CD4-positive, CD25-positive, alpha-beta regulatory T cell (primary cell): Measurements from ENCODE around the gene FAM209B. TPM values are rescaled to one million over a fixed set of nuclear protein-coding genes. Genes with fewer than 3 reads are reported as not detected.
"Not testable (repeated sequence)": the region's sequence is repeated elsewhere in the genome, so short reads cannot be mapped to it uniquely, and the experiment has no call there.

Experiments used
- ATAC-seq, 2 donors: fragments of 150-1000 bp; cut with Tn5 transposase; one replicate each; pipeline ENCODE4 v1.10.0; 2021; ENCODE audit warnings: low read depth in 2 of 2, moderate number of reproducible peaks in 2 of 2, moderate library complexity in 1 of 2
- DNase-seq, 3 donors: peaks; one replicate each; pipeline versions ENCODE4 v3.0.0 to v3.0.0-alpha.2; 2012 to 2022; ENCODE audit warnings: mixed read lengths in 1 of 3
- H3K27ac ChIP-seq: one replicate; pipeline ENCODE4 v1.7.0; 2013; ENCODE audit warnings: mild to moderate bottlenecking, low read length; ENCODE audit not compliant: insufficient read depth, poor library complexity, severe bottlenecking
- H3K27me3 ChIP-seq: one replicate; pipeline ENCODE4 v1.7.0; 2013; ENCODE audit warnings: low read length; ENCODE audit not compliant: control insufficient read depth, insufficient read depth
- H3K36me3 ChIP-seq: one replicate; pipeline ENCODE4 v1.7.0; 2013; ENCODE audit warnings: mild to moderate bottlenecking, low read length, moderate library complexity; ENCODE audit not compliant: control insufficient read depth, insufficient read depth
- H3K4me1 ChIP-seq: 2 replicates; pipeline ENCODE4 v1.7.0; 2013; ENCODE audit warnings: mild to moderate bottlenecking, low read length; ENCODE audit not compliant: insufficient read depth, control insufficient read depth, poor library complexity, severe bottlenecking
- H3K4me3 ChIP-seq: one replicate; pipeline ENCODE4 v1.7.0; 2013; ENCODE audit warnings: low read depth, mild to moderate bottlenecking, low read length, moderate library complexity
- H3K9me3 ChIP-seq, 2 experiments: 1 replicate in 1 of 2; 2 replicates in 1 of 2; pipeline ENCODE4 v1.7.0; 2013; ENCODE audit warnings: low read length in 2 of 2, mild to moderate bottlenecking in 1 of 2, moderate library complexity in 1 of 2; ENCODE audit not compliant: control insufficient read depth in 2 of 2
- H3K27ac Mint-ChIP-seq, 3 donors: one replicate each; pipeline ENCODE4 v1.8.0; 2020 to 2022; ENCODE audit warnings: mild to moderate bottlenecking in 3 of 3, mixed read lengths in 3 of 3, moderate library complexity in 2 of 3
- H3K27me3 Mint-ChIP-seq: one replicate; pipeline ENCODE4 v1.8.0; 2022; ENCODE audit warnings: mild to moderate bottlenecking, mixed read lengths
- H3K36me3 Mint-ChIP-seq: one replicate; pipeline ENCODE4 v1.8.0; 2020; ENCODE audit warnings: mixed read lengths
- H3K4me1 Mint-ChIP-seq, 4 donors: one replicate each; pipeline ENCODE4 v1.8.0; 2020 to 2022; ENCODE audit warnings: mixed read lengths in 4 of 4, mild to moderate bottlenecking in 1 of 4
- H3K4me3 Mint-ChIP-seq, 4 donors: one replicate each; pipeline ENCODE4 v1.8.0; 2020 to 2022; ENCODE audit warnings: mild to moderate bottlenecking in 4 of 4, mixed read lengths in 4 of 4, moderate library complexity in 3 of 4
- H3K9me3 Mint-ChIP-seq, 7 donors: one replicate each; pipeline ENCODE4 v1.8.0; 2020 to 2022; ENCODE audit warnings: mixed read lengths in 7 of 7, mild to moderate bottlenecking in 3 of 7, moderate library complexity in 2 of 7
- polyA plus RNA-seq, 4 donors: library from polyadenylated mRNA; unstranded; fragments of 300-500 nt; fragmentation: Illumina TruSeq; gene quantifications; one replicate each; pipeline ENCODE4 v1.2.3, GENCODE V29; 2021
- total RNA-seq: library from RNA; stranded (reverse); gene quantifications from one replicate; pipeline ENCODE4 v1.2.3, GENCODE V29; 2022

FAM209B gene
- total and polyA plus RNA-seq, 5 donors from 2014 or later = 0.96 to 1.3 TPM; not detected in 3

DNA sequence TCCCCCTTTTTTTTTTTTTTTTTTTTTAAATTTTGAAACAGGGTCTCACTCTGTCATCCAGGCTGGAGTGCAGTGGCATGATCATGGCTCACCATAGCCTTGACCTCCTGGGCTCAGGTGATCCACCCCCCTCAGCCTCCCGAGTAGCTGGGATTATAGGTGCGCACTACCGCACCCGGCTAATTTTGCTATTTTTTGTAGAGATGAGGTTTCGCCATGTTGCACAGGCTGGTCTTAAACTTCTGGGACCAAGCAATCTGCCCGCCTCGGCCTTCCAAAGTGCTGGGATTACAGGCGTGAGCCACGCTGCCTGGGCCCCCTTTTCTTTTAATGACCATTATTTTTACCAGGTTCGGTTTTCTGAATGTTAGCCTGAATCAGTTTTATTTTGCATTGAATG is 13.5 kb upstream of the FAM209B start:
- Histone ChIP-seq H3K36me3 (peaks cover 52% of the 10 kb centered on the region), H3K4me1 (peaks cover 3% of the 10 kb centered on the region), H3K27me3 (no peaks in the 10 kb centered on the region), H3K27ac (no peak overlapping the region), H3K4me3 (no peak overlapping the region), H3K9me3 (peaks cover 9 to 33% of the 10 kb centered on the region in 2 experiments)
- Mint-ChIP-seq H3K9me3 (peaks cover 0 to 26% (median 5%) of the 10 kb centered on the region in 7 donors), H3K27ac (no peak overlapping the region), H3K4me1 (peaks cover 0 to 10% (median 6%) of the 10 kb centered on the region in 4 donors), H3K4me3 (peak overlapping the region in 1 of 4 donors; percentile 32), H3K27me3 (no peaks in the 10 kb centered on the region), H3K36me3 (peaks cover 54% of the 10 kb centered on the region)
- ATAC-seq (no peak), DNase-seq (no peak)

DNA sequence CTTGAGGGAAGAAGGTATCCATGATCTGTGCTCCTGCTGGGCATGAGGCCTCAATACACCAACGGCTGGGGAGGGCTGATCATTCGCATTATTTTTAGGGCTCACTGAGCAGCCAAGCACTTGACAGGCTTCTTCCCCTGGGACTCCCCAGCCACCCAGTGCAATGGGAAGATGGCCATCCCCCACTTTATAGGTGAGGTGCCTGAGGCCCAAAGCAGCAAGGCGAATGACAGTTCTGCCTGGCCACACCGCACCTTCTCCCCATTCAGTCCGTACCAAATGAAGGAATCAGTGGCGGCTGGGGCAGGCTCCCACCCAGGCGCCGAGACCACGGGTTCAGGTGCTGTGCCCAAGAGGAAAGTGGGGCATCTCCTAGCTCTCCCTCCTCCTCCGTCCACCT is 12.9 kb upstream of the FAM209B start:
- Mint-ChIP-seq H3K4me1 (peaks cover 0 to 10% (median 7%) of the 10 kb centered on the region in 4 donors), H3K27ac (no peak overlapping the region), H3K9me3 (peaks cover 0 to 26% (median 5%) of the 10 kb centered on the region in 7 donors), H3K36me3 (peaks cover 50% of the 10 kb centered on the region), H3K4me3 (no peak overlapping the region), H3K27me3 (no peaks in the 10 kb centered on the region)
- no peak overlapping the region for H3K4me3 ChIP-seq
- peaks cover 50% of the 10 kb centered on the region for H3K36me3 ChIP-seq
- DNase-seq (no peak), ATAC-seq (no peak)
- H3K4me1 ChIP-seq = peaks cover 3% of the 10 kb centered on the region
- peaks cover 9 to 33% of the 10 kb centered on the region in 2 experiments for H3K9me3 ChIP-seq
- no peak overlapping the region for H3K27ac ChIP-seq
- no peaks in the 10 kb centered on the region for H3K27me3 ChIP-seq

DNA sequence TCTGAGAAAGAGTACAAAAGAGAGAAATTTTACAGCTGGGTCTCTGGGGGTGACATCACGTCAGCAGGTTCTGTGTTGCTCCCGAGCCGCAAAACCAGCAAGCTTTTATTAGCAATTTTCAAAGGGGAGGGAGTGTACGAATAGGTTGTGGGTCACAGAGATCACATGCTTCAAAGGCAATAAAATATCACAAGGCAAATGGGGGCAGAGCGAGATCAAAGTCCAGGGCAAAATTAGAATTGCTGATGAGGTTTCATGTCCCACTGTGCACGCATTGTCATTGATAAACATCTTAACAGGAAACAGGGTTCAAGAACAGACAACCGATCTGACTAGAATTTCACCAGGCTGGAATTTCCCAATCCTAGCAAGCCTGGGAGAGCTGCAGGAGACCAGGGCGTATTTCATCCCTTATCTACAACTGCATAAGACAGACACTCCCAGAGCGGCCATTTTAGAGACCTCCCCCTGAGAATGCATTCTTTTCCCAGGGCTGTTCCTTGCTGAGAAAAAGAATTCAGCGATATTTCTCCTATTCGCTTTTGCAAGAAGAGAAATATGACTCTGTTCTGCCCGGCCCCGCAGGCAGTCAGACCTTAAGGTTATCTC is 12.2 kb upstream of the FAM209B start:
- H3K9me3 Mint-ChIP-seq = peaks cover 0 to 26% (median 5%) of the 10 kb centered on the region in 7 donors
- Histone ChIP-seq H3K9me3 (peaks cover 9 to 33% of the 10 kb centered on the region in 2 experiments), H3K36me3 (peaks cover 46% of the 10 kb centered on the region)
- H3K27me3 Mint-ChIP-seq, H3K27ac ChIP-seq, H3K27me3 ChIP-seq, ATAC-seq, H3K4me3 ChIP-seq, DNase-seq, H3K27ac Mint-ChIP-seq, H3K4me1 ChIP-seq: not testable (repeated sequence)
- H3K36me3 Mint-ChIP-seq = peaks cover 47% of the 10 kb centered on the region
- peaks cover 0 to 11% (median 7%) of the 10 kb centered on the region in 4 donors for H3K4me1 Mint-ChIP-seq
- H3K4me3 Mint-ChIP-seq = peak overlapping the region in 1 of 4 donors; percentile 7

DNA sequence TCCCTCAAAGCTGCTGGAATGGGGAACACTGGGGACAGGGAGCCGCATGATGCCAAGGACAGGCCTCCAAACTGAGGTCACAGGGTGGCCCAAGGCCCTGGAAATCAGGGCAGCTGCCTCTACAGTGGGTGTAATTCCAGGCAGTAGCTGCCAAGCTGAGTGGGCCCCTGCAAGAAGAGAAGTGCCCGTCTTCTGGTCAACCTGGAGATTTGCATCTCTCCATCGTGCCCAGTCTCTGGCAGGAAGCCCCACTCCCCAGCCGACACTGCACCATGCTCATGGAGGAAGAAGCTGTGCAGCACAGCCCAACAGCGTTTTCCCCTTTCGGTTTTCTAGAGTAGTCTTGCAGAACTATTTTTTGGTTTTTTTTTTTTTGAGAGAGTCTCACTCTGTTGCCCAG is 10.7 kb upstream of the FAM209B start:
- Histone ChIP-seq H3K4me3 (no peak overlapping the region), H3K9me3 (peaks cover 9 to 33% of the 10 kb centered on the region in 2 experiments), H3K36me3 (peaks cover 33% of the 10 kb centered on the region), H3K27me3 (no peaks in the 10 kb centered on the region), H3K4me1 (peaks cover 3% of the 10 kb centered on the region), H3K27ac (no peak overlapping the region)
- Mint-ChIP-seq H3K36me3 (peaks cover 32% of the 10 kb centered on the region), H3K4me3 (no peak overlapping the region), H3K4me1 (peaks cover 0 to 11% (median 7%) of the 10 kb centered on the region in 4 donors), H3K9me3 (peaks cover 0 to 26% (median 5%) of the 10 kb centered on the region in 7 donors), H3K27ac (no peak overlapping the region), H3K27me3 (no peaks in the 10 kb centered on the region)
- ATAC-seq (no peak), DNase-seq (no peak)

DNA sequence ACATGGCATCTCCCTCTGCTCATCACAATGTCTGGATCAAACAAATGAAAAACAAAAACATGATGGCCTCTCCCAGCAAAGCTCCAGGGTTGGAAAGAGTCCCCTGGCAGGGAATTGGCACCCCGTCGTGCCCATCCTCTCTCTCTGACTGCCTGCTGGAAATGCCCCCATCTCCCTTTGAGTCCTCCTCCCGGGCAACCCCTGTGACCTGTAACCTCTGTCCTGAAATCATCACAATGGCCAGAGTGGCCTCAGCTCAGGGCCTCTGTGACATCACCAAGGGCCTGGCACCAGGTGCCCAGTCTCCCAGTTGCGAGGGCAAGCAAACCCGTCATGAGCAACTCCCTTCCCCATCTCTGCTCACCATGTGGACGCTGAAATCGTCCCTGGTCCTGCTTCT is 8.6 kb upstream of the FAM209B start, which contains the start of gene FAM209A:
Gene FAM209A (plus strand): TSS at position 301 of the 400 bp plus-strand sequence. CDS start 65 bp downstream, at position 366.
- H3K4me3 Mint-ChIP-seq = not testable (repeated sequence)
- peaks cover 0 to 11% (median 7%) of the 10 kb centered on the region in 4 donors for H3K4me1 Mint-ChIP-seq

DNA sequence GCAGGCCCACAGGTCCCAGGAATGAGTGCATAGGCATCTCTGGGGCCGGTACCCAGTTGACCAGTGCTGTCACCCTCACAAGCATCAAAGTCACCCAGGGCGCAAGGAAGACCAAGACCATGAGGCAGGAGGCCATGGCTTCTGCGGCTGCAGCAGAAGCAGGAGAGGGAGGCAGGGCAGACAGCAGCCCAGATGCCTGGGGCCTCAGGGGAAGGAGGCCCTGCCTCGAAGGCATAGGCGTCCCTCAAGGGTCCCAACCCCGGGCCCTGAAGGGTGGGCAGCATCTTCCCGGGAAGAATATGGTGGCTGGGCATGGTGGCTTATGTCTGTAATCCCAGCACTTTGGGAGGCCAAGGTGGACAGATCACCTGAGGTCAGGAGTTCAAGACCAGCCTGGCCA is 5.5 kb upstream of the FAM209B start:
- no peak overlapping the region for H3K4me3 ChIP-seq
- no peak for ATAC-seq
- H3K36me3 ChIP-seq = no peaks in the 10 kb centered on the region
- no peak overlapping the region for H3K27ac ChIP-seq
- Mint-ChIP-seq H3K4me3 (no peak overlapping the region), H3K27ac (no peak overlapping the region), H3K4me1 (peaks cover 0 to 11% (median 7%) of the 10 kb centered on the region in 4 donors), H3K36me3 (no peaks in the 10 kb centered on the region), H3K9me3 (peaks cover 0 to 4% (median 0%) of the 10 kb centered on the region in 7 donors), H3K27me3 (no peaks in the 10 kb centered on the region)
- no peaks in the 10 kb centered on the region for H3K9me3 ChIP-seq
- H3K27me3 ChIP-seq = no peaks in the 10 kb centered on the region
- no peak for DNase-seq
- H3K4me1 ChIP-seq = peaks cover 3% of the 10 kb centered on the region

More for the DNA sequence above, 8.6 kb upstream of the FAM209B start, which contains the start of gene FAM209A:
- H3K27me3 ChIP-seq, H3K27me3 Mint-ChIP-seq, DNase-seq, H3K27ac Mint-ChIP-seq, H3K27ac ChIP-seq, H3K4me3 ChIP-seq, ATAC-seq, H3K4me1 ChIP-seq: not testable (repeated sequence)
- peaks cover 11% of the 10 kb centered on the region for H3K36me3 Mint-ChIP-seq
- H3K36me3 ChIP-seq = peaks cover 12% of the 10 kb centered on the region
- peaks cover 9 to 22% of the 10 kb centered on the region in 2 experiments for H3K9me3 ChIP-seq
- peaks cover 0 to 16% (median 4%) of the 10 kb centered on the region in 7 donors for H3K9me3 Mint-ChIP-seq

DNA sequence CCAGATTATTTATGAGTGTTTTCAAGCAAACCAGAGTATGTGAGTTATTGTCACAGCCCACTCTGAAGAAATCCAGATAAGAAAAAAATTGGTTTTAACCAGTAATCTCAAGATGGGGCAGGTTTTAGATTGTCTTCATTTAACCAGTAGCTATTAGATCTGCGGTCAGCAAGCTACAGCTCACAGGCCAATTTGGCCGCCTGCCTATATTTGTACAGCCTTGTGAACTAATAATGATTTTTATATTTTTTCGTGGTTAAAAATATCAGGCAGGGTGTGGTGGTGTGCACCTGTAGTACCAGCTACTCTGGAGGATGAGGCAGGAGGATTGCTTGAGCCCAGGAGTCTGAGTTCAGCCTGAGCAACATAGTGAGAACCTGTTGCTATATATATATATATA is 5.0 kb downstream of the FAM209B start:
- no peaks in the 10 kb centered on the region for H3K4me1 Mint-ChIP-seq
- ATAC-seq = no peak
- H3K4me3 Mint-ChIP-seq = no peak overlapping the region
- H3K36me3 ChIP-seq = no peaks in the 10 kb centered on the region
- no peak overlapping the region for H3K4me3 ChIP-seq
- H3K27me3 ChIP-seq = no peaks in the 10 kb centered on the region
- no peak overlapping the region for H3K27ac Mint-ChIP-seq
- H3K36me3 Mint-ChIP-seq = peaks cover 4% of the 10 kb centered on the region
- H3K27ac ChIP-seq = no peak overlapping the region
- H3K9me3 Mint-ChIP-seq = no peaks in the 10 kb centered on the region
- no peaks in the 10 kb centered on the region for H3K4me1 ChIP-seq
- DNase-seq = no peak
- H3K27me3 Mint-ChIP-seq = no peaks in the 10 kb centered on the region
- H3K9me3 ChIP-seq = no peaks in the 10 kb centered on the region

DNA sequence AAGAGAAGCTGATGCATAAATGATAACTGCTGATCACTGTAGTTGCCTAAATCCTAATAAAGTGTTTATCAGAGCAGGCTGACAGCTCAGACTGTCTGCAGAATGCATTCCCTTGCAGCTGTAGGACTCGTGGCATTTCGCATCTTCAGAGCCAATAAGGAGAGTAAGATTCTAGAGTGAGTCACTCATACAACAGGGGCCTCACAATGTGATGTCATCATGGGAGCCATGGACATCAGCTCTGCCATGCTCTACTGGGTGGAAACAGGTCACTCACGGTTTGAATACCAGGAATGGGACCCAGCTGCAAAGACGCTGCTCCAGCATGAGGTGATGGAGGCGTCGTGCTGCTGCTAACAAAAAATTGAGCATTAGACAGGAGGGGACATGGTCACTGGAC is 7.4 kb downstream of the FAM209B start:
- no peaks in the 10 kb centered on the region for H3K9me3 ChIP-seq
- no peak overlapping the region for H3K27ac ChIP-seq
- Mint-ChIP-seq H3K4me3 (no peak overlapping the region), H3K36me3 (peaks cover 4% of the 10 kb centered on the region), H3K27ac (no peak overlapping the region), H3K27me3 (no peaks in the 10 kb centered on the region), H3K9me3 (no peaks in the 10 kb centered on the region), H3K4me1 (no peaks in the 10 kb centered on the region)
- no peak for ATAC-seq
- no peaks in the 10 kb centered on the region for H3K4me1 ChIP-seq
- H3K36me3 ChIP-seq = no peaks in the 10 kb centered on the region
- no peak overlapping the region for H3K4me3 ChIP-seq
- DNase-seq = no peak
- no peaks in the 10 kb centered on the region for H3K27me3 ChIP-seq
